Effector memory CD4-positive, alpha-beta T cell (primary cell): Measurements from ENCODE around the gene SLCO3A1.

ENCODE experiments used
- DNase-seq, 3 donors: peaks; one replicate each; pipeline ENCODE4 v3.0.0-alpha.2; 2020
- H3K27ac ChIP-seq: 2 replicates; pipeline ENCODE4 v1.7.0; 2013; ENCODE audit warnings: mild to moderate bottlenecking, low read length, moderate library complexity; ENCODE audit not compliant: insufficient read depth, poor library complexity, severe bottlenecking
- H3K27me3 ChIP-seq: replicated peaks from 2 replicates; pipeline ENCODE4 v1.7.0; 2013; ENCODE audit warnings: mild to moderate bottlenecking, low read length; ENCODE audit not compliant: insufficient read depth, control insufficient read depth, poor library complexity, severe bottlenecking
- H3K36me3 ChIP-seq: 2 replicates; pipeline ENCODE4 v1.7.0; 2013; ENCODE audit warnings: mild to moderate bottlenecking, low read length, moderate library complexity; ENCODE audit not compliant: control insufficient read depth, insufficient read depth
- H3K4me1 ChIP-seq: 2 replicates; pipeline ENCODE4 v1.7.0; 2013; ENCODE audit warnings: low read length, mild to moderate bottlenecking; ENCODE audit not compliant: control insufficient read depth, insufficient read depth, poor library complexity, severe bottlenecking
- H3K4me3 ChIP-seq: 2 replicates; pipeline ENCODE4 v1.7.0; 2013; ENCODE audit warnings: low read length, low read depth, mild to moderate bottlenecking; ENCODE audit not compliant: insufficient read depth, poor library complexity, severe bottlenecking
- H3K9me3 ChIP-seq: 2 replicates; pipeline ENCODE4 v1.7.0; 2013; ENCODE audit warnings: mild to moderate bottlenecking, low read length, moderate library complexity; ENCODE audit not compliant: control insufficient read depth

The SLCO3A1 gene

DNA sequence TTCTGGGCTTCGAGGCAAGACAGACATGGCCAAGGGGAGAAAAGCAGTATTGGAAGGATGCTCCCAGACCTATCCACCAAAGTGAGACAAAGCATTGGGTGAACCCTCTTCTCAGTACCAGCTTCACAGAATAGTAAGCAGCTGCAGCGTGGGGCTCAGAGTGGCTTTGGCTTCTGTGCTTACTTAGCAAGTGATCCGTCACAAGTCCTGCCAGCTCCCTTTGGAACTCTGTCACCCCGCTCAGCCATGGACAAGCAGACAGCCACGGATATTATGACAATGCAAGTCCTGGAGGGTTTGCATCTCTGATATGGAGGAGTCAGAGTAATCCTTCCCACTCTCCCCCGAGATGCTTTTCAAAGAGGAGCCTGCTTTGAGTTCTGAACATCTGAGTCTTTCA, 90.8 kb downstream of the SLCO3A1 start:
- Histone ChIP-seq H3K4me1 (peaks cover 34% of the 10 kb centered on the region), H3K27ac (no peak overlapping the region), H3K4me3 (no peak overlapping the region), H3K27me3 (no peaks in the 10 kb centered on the region), H3K36me3 (no peaks in the 10 kb centered on the region), H3K9me3 (no peaks in the 10 kb centered on the region)
- no peak for DNase-seq

DNA sequence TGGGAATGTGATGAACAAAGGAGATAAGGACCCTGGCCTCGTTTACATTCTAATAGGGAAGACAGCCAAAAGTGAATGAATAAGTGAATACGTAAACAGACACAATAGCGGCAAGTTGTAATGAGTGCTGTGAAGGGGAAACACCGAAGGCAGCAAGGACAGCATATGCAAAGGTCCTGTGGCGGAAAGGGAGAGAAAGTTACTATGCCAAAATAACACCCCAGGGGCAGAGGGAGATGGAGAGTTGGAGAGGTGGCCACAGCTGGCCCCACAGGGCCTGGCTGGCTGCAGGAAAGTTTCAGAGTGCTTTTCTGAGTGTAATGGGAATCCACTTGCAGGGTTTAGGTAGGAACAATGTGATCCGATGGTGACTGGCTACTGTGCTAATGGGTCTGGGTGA, 91.9 kb downstream of the SLCO3A1 start:
- H3K27ac ChIP-seq, result no peak overlapping the region
- H3K27me3 ChIP-seq, result no peaks in the 10 kb centered on the region
- DNase-seq, result no peak
- no peaks in the 10 kb centered on the region for H3K9me3 ChIP-seq
- H3K4me3 ChIP-seq, result no peak overlapping the region
- peaks cover 26% of the 10 kb centered on the region for H3K4me1 ChIP-seq
- no peaks in the 10 kb centered on the region for H3K36me3 ChIP-seq

DNA sequence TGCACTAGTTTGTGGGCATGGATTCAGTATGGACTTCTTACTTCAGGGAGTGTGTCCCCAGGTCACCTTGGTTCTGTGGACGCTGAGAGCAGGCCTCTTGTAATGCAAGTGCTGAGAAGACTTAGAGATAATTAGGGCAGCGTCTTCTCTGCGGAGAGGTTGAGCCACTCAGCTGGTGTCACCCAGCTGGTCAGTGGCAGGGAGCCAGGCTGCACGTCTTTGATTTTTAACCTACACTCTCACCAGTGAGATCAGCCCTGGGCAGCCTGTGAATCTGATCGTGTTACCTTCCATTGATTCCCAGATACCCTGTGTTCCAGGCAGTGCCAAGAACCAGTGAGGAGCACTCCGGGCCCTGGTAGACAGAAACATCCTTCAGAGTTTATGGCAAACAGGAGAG, 92.6 kb downstream of the SLCO3A1 start:
- DNase-seq, result no peak
- Histone ChIP-seq H3K36me3 (no peaks in the 10 kb centered on the region), H3K27ac (no peak overlapping the region), H3K27me3 (no peaks in the 10 kb centered on the region), H3K9me3 (no peaks in the 10 kb centered on the region), H3K4me3 (no peak overlapping the region), H3K4me1 (peaks cover 19% of the 10 kb centered on the region)

DNA sequence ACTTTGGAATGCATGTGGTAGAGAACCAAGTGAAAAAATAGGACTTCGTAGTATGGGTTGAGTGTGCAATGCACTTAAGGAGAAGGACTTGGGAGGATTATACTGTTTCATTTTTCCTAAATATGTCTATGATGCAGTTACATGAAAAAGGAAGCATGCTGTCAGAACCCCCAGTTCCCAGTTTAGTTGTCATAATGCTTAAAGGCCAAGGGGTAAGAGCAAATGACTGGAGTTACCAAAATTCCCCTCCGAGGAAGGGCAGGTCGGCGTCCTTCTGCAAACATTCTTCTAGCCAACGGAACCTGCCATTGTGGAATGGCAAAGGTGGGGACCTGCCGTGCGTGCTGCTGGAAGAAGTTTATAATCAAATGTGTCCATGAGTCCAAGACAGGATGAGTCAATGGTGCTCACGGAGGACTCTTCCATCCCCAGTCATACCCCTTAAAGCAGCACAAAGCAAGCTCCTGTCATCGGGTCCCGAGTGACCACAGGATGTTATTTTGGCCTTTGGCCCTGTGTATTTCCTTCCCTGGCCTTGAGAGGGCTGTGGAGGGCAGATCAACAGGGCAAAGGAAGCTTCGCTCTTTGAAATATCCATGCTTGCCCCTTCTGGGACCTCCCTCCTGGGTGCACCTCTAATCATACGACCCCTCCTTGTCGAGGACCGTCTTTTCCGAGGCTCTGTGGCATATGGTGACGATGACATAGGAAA, 93.2 kb downstream of the SLCO3A1 start:
- H3K9me3 ChIP-seq, result no peaks in the 10 kb centered on the region
- H3K4me1 ChIP-seq, result peaks cover 15% of the 10 kb centered on the region
- H3K4me3 ChIP-seq, result no peak overlapping the region
- H3K36me3 ChIP-seq, result no peaks in the 10 kb centered on the region
- no peak overlapping the region for H3K27ac ChIP-seq
- DNase-seq, result no peak
- H3K27me3 ChIP-seq, result no peaks in the 10 kb centered on the region

DNA sequence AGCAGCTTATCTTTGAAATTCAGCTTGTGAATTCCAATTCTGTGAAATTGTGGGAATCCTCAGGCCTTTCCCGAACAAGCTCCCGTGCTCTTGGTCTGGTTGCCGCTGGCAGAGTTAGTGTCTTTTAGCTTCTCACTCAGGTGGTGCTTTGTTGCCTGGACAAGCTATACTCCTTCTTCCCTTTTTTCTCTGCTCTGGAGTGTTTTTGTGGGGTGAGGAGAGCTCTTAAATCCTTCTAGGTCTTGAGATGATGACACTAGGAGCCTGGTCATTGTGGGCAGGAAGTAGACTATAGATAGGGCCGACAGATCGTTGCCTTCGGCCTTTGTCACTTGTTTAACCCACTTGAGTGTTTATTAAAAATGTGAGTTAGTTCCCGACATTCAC, 93.8 kb downstream of the SLCO3A1 start:
- no peaks in the 10 kb centered on the region for H3K9me3 ChIP-seq
- no peaks in the 10 kb centered on the region for H3K36me3 ChIP-seq
- peaks cover 9% of the 10 kb centered on the region for H3K4me1 ChIP-seq
- no peaks in the 10 kb centered on the region for H3K27me3 ChIP-seq
- H3K4me3 ChIP-seq, result no peak overlapping the region
- no peak for DNase-seq
- no peak overlapping the region for H3K27ac ChIP-seq

DNA sequence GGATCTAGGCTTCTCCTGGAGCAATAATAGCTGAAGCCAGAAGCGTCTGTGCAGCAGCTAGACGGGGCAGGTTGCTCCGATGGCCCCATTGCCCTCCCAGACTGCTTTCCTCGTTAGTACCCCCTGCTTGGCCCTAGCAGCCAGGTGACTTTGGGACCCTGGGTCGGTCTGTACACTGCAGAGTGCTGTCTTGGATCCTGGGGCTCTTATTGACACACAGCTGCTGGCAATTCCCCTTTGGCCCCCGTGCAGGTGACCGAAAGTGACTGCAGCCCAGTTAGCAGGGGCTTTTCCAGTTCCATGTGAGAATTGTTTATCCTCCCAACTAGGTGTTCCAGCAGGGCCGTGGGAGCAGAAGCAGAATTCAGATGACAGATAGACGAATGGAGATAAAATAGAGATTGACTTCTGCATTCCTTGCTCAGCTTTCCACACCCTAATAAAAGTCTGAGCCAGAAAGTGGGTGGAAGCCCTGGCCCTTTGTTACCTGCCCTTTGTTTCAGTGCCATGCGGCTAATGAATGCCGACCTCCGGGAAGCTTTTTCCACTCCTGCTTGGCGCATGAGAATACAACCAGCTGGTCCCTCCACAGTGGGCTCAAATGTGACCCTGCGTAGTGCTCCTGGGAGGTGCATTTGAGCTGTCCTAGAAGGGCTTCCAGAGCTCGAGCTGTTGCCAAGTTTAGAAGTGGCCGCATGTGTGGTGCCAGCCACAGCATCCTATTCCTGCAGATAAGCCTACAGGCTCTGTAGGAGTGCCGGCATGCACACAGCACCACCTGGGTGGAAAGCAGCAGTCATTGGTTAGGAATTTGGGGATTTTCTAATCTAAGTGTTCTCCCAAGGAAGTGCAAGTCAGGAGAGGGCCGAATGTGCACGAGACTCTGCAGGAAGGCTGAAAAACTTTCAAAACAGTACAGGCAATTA, 94.4 kb downstream of the SLCO3A1 start:
- DNase-seq, result no peak
- no peak overlapping the region for H3K4me3 ChIP-seq
- H3K27me3 ChIP-seq, result no peaks in the 10 kb centered on the region
- H3K4me1 ChIP-seq, result peaks cover 3% of the 10 kb centered on the region
- H3K27ac ChIP-seq, result no peak overlapping the region
- no peaks in the 10 kb centered on the region for H3K9me3 ChIP-seq
- no peaks in the 10 kb centered on the region for H3K36me3 ChIP-seq

DNA sequence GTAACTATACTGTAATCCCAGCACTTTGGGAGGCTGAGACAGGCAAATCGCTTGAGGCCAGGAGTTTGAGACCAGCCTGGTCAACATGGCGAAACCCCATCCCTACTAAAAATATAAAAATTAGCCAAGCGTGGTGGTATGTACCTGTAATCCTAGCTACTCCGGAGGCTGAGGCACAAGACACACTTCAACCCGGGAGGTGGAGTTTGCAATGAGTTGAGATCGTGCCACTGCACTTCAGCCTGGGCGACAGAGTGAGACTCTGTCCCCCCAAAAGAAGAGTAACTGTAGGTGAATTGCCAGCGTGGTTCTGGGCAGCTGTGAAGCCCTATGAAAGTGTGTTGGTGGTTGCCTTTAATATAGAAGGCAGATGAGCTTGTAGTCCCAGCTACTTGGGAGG, 95.9 kb downstream of the SLCO3A1 start:
- Histone ChIP-seq H3K36me3 (no peaks in the 10 kb centered on the region), H3K27ac (no peak overlapping the region), H3K4me1 (peaks cover 11% of the 10 kb centered on the region), H3K4me3 (no peak overlapping the region), H3K27me3 (no peaks in the 10 kb centered on the region), H3K9me3 (no peaks in the 10 kb centered on the region)
- no peak for DNase-seq

DNA sequence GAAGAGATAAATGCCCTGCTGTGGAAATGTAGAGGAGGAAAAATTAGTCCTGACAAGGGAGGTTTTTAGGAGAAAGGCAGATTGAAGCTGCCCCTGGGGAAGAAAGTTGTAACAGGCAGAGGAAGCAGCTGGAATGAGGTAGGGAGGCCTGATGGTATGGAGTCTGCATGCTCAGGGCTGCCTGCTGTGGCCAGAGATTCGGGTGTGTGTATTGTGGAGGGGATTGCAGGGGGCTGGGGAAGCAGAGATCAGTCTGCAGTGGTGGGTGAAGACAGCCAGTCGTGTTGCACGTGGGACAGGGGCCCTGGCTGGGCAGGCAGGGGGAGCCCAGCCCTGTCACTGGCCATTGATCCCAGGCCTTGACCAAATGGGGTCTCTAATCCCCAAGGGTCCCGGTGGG, 96.5 kb downstream of the SLCO3A1 start:
- Histone ChIP-seq H3K36me3 (no peaks in the 10 kb centered on the region), H3K4me1 (peaks cover 13% of the 10 kb centered on the region), H3K27ac (no peak overlapping the region), H3K27me3 (no peaks in the 10 kb centered on the region), H3K4me3 (no peak overlapping the region), H3K9me3 (no peaks in the 10 kb centered on the region)
- DNase-seq, result no peak

DNA sequence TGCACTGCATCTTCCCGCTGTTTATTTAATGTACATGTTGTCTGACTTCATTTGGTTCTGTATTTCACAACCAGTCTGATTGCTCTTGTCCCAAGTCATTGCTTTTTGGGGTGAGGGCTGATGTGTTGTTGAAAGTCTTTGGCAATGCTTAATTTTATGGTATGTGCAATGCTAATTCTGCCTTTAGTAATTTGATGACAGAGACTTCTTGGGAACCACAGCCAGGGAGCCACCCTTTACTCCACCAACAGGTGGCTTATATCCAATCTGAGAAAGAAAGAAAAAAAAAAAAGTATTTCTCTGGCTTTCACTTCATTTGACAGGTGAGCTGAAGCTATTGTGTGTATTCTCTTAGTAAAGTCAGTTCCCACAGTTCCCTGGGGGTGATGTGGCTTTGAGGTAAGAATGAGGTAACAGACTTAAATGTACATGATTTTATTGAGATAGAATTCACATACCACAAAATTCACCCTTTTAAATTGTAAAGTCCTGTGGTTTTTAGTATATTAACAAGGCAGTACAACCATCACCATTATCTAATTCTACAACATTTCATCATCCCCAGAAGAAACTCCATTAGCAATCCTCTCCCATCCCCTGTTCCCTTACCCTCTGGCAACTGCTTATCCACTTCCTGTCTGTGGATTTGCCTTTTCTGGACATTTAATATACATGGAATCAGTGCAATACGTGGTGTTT, 97.3 kb downstream of the SLCO3A1 start:
- Histone ChIP-seq H3K36me3 (no peaks in the 10 kb centered on the region), H3K4me1 (peaks cover 13% of the 10 kb centered on the region), H3K27me3 (no peaks in the 10 kb centered on the region), H3K27ac (no peak overlapping the region), H3K4me3 (no peak overlapping the region), H3K9me3 (no peaks in the 10 kb centered on the region)
- no peak for DNase-seq

DNA sequence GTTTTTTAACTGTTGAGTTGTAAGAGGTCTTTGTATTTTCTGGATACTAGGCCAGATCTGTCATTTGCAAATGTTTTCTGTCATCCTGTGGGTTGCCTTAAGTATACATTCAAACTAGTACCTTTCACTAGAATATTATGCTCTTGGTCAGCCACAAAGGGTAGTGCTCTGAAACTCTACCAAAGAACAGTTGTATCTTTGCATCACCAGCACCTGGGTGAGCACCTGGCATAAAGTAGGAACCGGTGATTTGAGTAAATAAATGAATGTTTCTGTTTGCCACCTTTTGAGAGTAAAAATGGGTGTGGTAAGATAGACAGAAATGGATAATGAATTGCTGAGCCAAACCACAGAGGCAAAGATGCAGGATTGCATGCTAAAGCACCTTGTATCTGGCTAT, 98.7 kb downstream of the SLCO3A1 start:
- Histone ChIP-seq H3K27me3 (no peaks in the 10 kb centered on the region), H3K4me1 (peaks cover 13% of the 10 kb centered on the region), H3K36me3 (no peaks in the 10 kb centered on the region), H3K9me3 (no peaks in the 10 kb centered on the region), H3K4me3 (no peak overlapping the region), H3K27ac (no peak overlapping the region)
- no peak for DNase-seq
